ENCODE measurements around the gene GNA12.

Gene GNA12

GRCh38 chr7:2808891-2809665, 35.0 kb downstream of the GNA12 start:
- no peak for DNase-seq (ENCODE audit: low read depth)
- no peak for TF ChIP-seq CTCF (conservative IDR thresholded peaks at IDR 0.05; ENCODE audit: low read length)
- H3K4me3 ChIP-seq (ENCODE audit: low read length) = no peak overlapping the region

- H3K4me3 ChIP-seq (ENCODE audit: low read length) = no peak overlapping the region
- TF ChIP-seq CTCF (conservative IDR thresholded peaks at IDR 0.05; ENCODE audit: low read length) = no peak
- no peak for DNase-seq (ENCODE audit: low read depth)
These were observed 36.0 kb downstream of the GNA12 start for GRCh38 chr7:2807845-2808772.

- H3K4me3 ChIP-seq (ENCODE audit: low read length) = no peak overlapping the region
- no peak for DNase-seq (ENCODE audit: low read depth)
- TF ChIP-seq CTCF (conservative IDR thresholded peaks at IDR 0.05; ENCODE audit: low read length) = no peak
These were observed 36.7 kb downstream of the GNA12 start for GRCh38 chr7:2807460-2807844.

GRCh38 chr7:2806571-2806970, 37.5 kb downstream of the GNA12 start:
- H3K4me3 ChIP-seq (ENCODE audit: low read length) = no peak overlapping the region
- DNase-seq (ENCODE audit: low read depth) = no peak
- TF ChIP-seq CTCF (conservative IDR thresholded peaks at IDR 0.05; ENCODE audit: low read length) = no peak

- TF ChIP-seq CTCF (conservative IDR thresholded peaks at IDR 0.05; ENCODE audit: low read length) = no peak
- DNase-seq (ENCODE audit: low read depth) = no peak
- H3K4me3 ChIP-seq (ENCODE audit: low read length) = no peak overlapping the region
These were observed 38.7 kb downstream of the GNA12 start for GRCh38 chr7:2805213-2805944.

GRCh38 chr7:2804227-2804763, 39.8 kb downstream of the GNA12 start:
- no peak for DNase-seq (ENCODE audit: low read depth)
- no peak overlapping the region for H3K4me3 ChIP-seq (ENCODE audit: low read length)
- TF ChIP-seq CTCF (conservative IDR thresholded peaks at IDR 0.05; ENCODE audit: low read length) = no peak
